Ascending aorta (tissue), 2 donors: Measurements from ENCODE around the gene METAP1D. TPM values are rescaled to one million over a fixed set of nuclear protein-coding genes. Genes with fewer than 3 reads are reported as not detected.
"Not testable (repeated sequence)": the region's sequence is repeated elsewhere in the genome, so short reads cannot be mapped to it uniquely, and the experiment has no call there.

Source experiments
- DNase-seq, 2 donors: peaks; one replicate each; pipeline ENCODE4 v3.0.0-alpha.2; 2019; ENCODE audit warnings: low spot score in 2 of 2
- H3K27ac ChIP-seq, 2 donors: fragments of 200-600 bp; sonication (generic); one replicate each; pipeline ENCODE4 v1.5.1; 2016 to 2017; ENCODE audit warnings: mild to moderate bottlenecking in 1 of 2
- H3K27me3 ChIP-seq: fragments of 200-600 bp; sonication (generic); one replicate; pipeline ENCODE4 v1.5.1; 2017
- H3K36me3 ChIP-seq, 2 donors: fragments of 200-600 bp; sonication (generic); one replicate each; pipeline ENCODE4 v1.5.1; 2016
- H3K4me1 ChIP-seq, 2 donors: fragments of 200-600 bp; sonication (generic); one replicate each; pipeline ENCODE4 v1.5.1; 2016 to 2017; ENCODE audit warnings: mild to moderate bottlenecking in 1 of 2
- H3K4me3 ChIP-seq, 2 donors: fragments of 200-600 bp; sonication (generic); one replicate each; pipeline ENCODE4 v1.5.1; 2016 to 2017; ENCODE audit warnings: mild to moderate bottlenecking in 1 of 2
- H3K9me3 ChIP-seq, 2 donors: fragments of 200-600 bp; sonication (generic); one replicate each; pipeline ENCODE4 v1.5.1; 2016
- intact Hi-C: fragments of 100-400 bp; cut with DNase I; formaldehyde crosslinking; loops from one replicate; pipeline ENCODE4 v1.15.1; 2023
- total RNA-seq: library from RNA; depleted of rRNA; stranded (reverse); fragments of >200 nt; gene quantifications from one replicate; pipeline ENCODE4 v1.1.0, GENCODE V29; 2016
- TF ChIP-seq, protein P1 (sequence below), 3 experiments: fragments of 200-600 bp in 2 of 3; fragments of 450-650 bp in 1 of 3; sonication (generic) in 2 of 3; IDR thresholded peaks; one replicate each; pipeline ENCODE4 v1.5.1; 2016 to 2019; ENCODE audit warnings: antibody characterized with exemption in 3 of 3, mild to moderate bottlenecking in 1 of 3, moderate library complexity in 1 of 3

Gene METAP1D
- total RNA-seq, 1 donor from 2014 or later, result not detected

DNA sequence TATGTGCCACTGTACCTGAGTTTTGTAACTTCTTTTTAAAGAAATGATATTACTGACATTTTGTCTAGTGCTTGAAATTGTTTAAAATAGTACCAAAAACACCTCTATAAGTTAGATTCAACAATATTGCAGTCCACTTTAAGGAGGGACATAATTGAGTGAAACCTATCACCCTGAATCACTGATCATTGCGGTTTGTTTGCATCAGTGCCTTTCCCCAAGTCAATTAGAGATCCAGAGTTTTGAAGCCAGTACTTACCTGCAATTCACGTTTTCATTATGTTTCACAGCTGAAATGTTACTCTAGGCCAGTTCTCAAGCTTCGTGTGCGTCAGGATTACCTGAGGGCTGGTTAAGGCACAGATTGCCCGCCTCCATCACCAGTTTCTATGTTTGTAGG, 58.9 kb downstream of the METAP1D start:
- no peak overlapping the region for H3K27ac ChIP-seq
- H3K27me3 ChIP-seq, result no peaks in the 10 kb centered on the region
- intact Hi-C loops, result no loop called here
- no peaks in the 10 kb centered on the region for H3K4me1 ChIP-seq
- H3K4me3 ChIP-seq, result no peak overlapping the region
- H3K9me3 ChIP-seq, result no peaks in the 10 kb centered on the region
- no peak for DNase-seq
- H3K36me3 ChIP-seq, result no peaks in the 10 kb centered on the region
- TF ChIP-seq, protein P1, sequence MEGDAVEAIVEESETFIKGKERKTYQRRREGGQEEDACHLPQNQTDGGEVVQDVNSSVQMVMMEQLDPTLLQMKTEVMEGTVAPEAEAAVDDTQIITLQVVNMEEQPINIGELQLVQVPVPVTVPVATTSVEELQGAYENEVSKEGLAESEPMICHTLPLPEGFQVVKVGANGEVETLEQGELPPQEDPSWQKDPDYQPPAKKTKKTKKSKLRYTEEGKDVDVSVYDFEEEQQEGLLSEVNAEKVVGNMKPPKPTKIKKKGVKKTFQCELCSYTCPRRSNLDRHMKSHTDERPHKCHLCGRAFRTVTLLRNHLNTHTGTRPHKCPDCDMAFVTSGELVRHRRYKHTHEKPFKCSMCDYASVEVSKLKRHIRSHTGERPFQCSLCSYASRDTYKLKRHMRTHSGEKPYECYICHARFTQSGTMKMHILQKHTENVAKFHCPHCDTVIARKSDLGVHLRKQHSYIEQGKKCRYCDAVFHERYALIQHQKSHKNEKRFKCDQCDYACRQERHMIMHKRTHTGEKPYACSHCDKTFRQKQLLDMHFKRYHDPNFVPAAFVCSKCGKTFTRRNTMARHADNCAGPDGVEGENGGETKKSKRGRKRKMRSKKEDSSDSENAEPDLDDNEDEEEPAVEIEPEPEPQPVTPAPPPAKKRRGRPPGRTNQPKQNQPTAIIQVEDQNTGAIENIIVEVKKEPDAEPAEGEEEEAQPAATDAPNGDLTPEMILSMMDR (IDR thresholded peaks at IDR 0.05), result no peak

DNA sequence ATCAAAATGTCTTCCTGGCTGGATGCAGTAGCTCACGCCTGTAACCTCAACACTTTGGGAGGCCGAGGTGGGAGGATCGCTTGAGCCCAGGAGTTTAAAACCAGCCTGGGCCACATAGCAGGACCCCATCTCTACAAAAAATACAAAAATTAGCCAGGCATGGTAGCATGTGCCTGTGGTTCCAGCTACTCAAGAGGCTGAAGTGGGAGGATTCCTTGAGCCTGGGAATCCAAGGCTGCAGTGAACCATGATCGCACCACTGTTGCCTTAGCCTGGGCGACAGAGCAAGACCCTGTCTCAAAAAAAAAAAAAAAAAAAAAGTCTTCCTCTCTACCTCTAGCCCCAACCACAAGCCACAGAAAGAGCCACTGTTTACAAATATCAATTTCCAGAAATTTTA, 60.4 kb downstream of the METAP1D start:
- intact Hi-C loops, H3K4me1 ChIP-seq, H3K4me3 ChIP-seq, DNase-seq, H3K36me3 ChIP-seq, H3K27me3 ChIP-seq, H3K27ac ChIP-seq, H3K9me3 ChIP-seq: not testable (repeated sequence)

DNA sequence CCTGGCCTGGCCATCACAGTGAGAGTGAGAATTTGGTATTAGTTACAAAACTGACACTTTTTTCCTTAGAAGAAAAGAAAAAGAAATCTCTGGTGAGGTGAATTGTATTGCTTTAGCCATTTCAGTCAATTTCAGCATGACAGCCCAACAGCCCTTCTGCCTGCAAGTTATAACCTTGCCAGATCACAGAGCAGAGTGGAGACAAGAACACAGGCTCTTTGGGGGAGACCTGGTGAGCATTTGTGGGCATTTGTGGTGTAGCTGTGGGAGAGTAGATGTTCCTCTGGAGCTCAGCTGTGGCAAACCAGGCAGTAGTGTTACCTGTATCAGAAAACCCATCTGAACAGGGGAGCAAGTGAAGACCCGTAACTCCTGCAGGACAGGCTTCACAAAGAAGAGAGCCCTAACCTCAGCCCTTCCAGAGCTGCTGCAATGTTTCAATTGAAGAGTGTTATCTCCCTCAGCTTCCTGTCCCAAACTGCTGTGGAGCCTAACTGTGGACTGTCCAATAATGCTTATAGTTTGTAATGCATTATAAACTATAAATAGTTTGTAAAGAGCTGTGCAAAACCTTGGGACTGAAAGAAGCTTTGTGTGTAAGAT, 62.8 kb downstream of the METAP1D start:
- intact Hi-C loops, result no loop called here
- no peak overlapping the region for H3K4me3 ChIP-seq
- H3K36me3 ChIP-seq, result no peaks in the 10 kb centered on the region
- no peaks in the 10 kb centered on the region for H3K27me3 ChIP-seq
- no peaks in the 10 kb centered on the region for H3K4me1 ChIP-seq
- no peak overlapping the region for H3K27ac ChIP-seq
- no peaks in the 10 kb centered on the region for H3K9me3 ChIP-seq
- TF ChIP-seq, protein P1 (IDR thresholded peaks at IDR 0.05), result no peak
- DNase-seq, result no peak

DNA sequence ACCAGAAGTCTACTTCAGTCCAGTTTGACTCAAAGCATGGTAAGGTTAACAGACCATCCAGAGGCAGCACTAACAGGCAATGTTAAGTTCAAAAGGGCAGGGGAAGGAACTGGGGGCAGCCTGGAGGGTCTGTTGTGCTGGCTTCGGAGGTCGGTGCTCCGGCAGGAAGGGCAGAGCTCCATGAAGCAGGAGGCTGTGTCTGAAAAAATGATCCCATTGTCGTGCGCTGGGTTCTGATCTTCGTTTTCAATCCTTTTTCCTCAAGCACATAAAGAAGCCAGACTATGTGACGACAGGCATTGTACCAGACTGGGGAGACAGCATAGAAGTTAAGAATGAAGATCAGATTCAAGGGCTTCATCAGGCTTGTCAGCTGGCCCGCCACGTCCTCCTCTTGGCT, 63.7 kb downstream of the METAP1D start:
- no peak for DNase-seq
- no peaks in the 10 kb centered on the region for H3K4me1 ChIP-seq
- no peaks in the 10 kb centered on the region for H3K9me3 ChIP-seq
- TF ChIP-seq, protein P1 (IDR thresholded peaks at IDR 0.05), result no peak
- no peaks in the 10 kb centered on the region for H3K36me3 ChIP-seq
- intact Hi-C loops, result no loop called here
- no peaks in the 10 kb centered on the region for H3K27me3 ChIP-seq
- H3K27ac ChIP-seq, result no peak overlapping the region
- H3K4me3 ChIP-seq, result no peak overlapping the region

DNA sequence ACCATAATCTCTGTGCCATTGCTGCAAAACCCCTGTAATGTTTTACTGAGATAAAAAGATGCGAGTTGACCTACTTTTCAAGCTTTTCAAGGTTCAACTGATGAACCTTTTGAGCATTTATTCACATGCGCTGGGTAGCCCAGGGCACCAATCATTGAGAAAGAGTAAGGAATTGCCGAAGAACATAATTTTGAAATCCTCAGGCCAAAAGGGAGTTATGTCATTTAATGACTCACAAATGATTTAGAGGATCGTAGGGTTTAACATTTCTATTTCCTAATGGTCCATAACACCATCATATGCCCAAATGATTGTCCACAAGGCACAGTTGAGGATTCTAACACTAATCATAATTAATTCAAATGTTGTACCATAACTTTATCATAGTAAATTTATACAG, 65.4 kb downstream of the METAP1D start:
- no peaks in the 10 kb centered on the region for H3K36me3 ChIP-seq
- H3K27ac ChIP-seq, result no peak overlapping the region
- H3K9me3 ChIP-seq, result no peaks in the 10 kb centered on the region
- TF ChIP-seq, protein P1 (IDR thresholded peaks at IDR 0.05), result no peak
- DNase-seq, result no peak
- H3K4me3 ChIP-seq, result no peak overlapping the region
- no peaks in the 10 kb centered on the region for H3K27me3 ChIP-seq
- intact Hi-C loops, result no loop called here
- no peaks in the 10 kb centered on the region for H3K4me1 ChIP-seq

DNA sequence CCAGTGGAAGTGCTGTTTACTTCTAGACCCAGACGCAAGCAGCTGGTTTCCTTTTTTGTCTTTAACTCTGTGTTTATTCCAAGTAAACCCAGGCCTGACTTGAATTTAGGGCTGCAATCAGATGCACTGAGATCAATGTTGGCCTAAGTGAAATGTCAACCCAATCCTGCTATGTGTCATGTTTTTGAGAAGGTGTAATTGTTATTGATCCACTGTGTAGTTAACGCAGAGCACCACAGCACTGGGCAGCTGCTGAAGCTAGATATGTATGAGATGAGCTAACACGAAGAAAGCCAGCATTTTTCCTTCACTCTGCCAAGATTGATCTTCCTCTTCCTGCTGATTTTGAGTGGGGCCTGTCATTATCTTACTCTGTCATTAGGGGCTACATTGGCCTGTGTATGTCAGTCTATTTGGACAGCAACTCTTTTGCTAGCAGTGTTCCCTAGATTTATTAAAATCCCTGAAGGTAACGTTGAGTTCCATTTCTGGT, 66.7 kb downstream of the METAP1D start:
- Histone ChIP-seq H3K27me3 (no peaks in the 10 kb centered on the region), H3K27ac (no peak overlapping the region), H3K36me3 (no peaks in the 10 kb centered on the region), H3K4me3 (no peak overlapping the region), H3K9me3 (no peaks in the 10 kb centered on the region), H3K4me1 (no peaks in the 10 kb centered on the region)
- DNase-seq, result no peak
- TF ChIP-seq, protein P1 (IDR thresholded peaks at IDR 0.05), result no peak
- intact Hi-C loops, result no loop called here

DNA sequence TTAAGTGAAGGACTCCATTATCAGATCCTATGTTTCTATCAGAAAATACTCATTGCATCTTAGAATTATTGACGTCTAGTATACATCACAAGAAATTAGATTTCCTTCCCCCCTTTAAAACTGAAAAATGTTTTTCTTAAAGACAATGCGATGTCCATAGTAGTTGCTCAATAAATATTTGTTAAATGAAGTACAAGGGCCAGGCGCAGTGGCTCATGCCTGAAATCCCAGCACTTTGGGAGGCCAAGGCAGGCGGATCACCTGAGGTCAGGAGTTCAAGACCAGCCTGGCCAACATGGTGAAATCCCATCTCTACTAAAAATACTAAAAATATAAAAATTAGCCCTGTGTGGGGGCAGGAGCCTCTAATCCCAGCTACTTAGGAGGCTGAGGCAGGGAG, 68.2 kb downstream of the METAP1D start:
- H3K27me3 ChIP-seq, H3K4me1 ChIP-seq, intact Hi-C loops, DNase-seq, H3K27ac ChIP-seq, H3K9me3 ChIP-seq, H3K36me3 ChIP-seq, H3K4me3 ChIP-seq: not testable (repeated sequence)
